Activated CD4-positive, alpha-beta memory T cell treated with anti-CD3 and anti-CD28 coated beads, Interleukin-2, amount 10 ng/mL, durations not matched to agents 7 days and 5 days (primary cell): ENCODE measurements around the gene PAXIP1. TPM values are rescaled to one million over a fixed set of nuclear protein-coding genes. Genes with fewer than 3 reads are reported as not detected.

Source experiments
- CTCF ChIA-PET: fragments of 350-600 bp; sonication (Branson Sonifier 250); formaldehyde crosslinking; loops from one replicate; lab custom pipeline; 2021; ENCODE audit warnings: antibody characterized with exemption, inconsistent platforms; lab: Charles Lee
- POLR2A ChIA-PET: fragments of 350-600 bp; sonication (Branson Sonifier 250); formaldehyde crosslinking; loops from one replicate; lab custom pipeline; 2021; ENCODE audit warnings: antibody characterized with exemption; lab: Charles Lee
- DNase-seq: peaks from one replicate; pipeline ENCODE4 v3.0.0-alpha.2; 2020
- H3K27ac Mint-ChIP-seq: one replicate; pipeline ENCODE4 v1.8.0; 2021; ENCODE audit warnings: mild to moderate bottlenecking, mixed read lengths
- H3K27me3 Mint-ChIP-seq: one replicate; pipeline ENCODE4 v1.8.0; 2021; ENCODE audit warnings: mixed read lengths
- H3K36me3 Mint-ChIP-seq: one replicate; pipeline ENCODE4 v1.8.0; 2021; ENCODE audit warnings: low read depth, mixed read lengths
- H3K4me1 Mint-ChIP-seq: one replicate; pipeline ENCODE4 v1.8.0; 2021; ENCODE audit warnings: mixed read lengths
- H3K4me3 Mint-ChIP-seq: one replicate; pipeline ENCODE4 v1.8.0; 2021; ENCODE audit warnings: mild to moderate bottlenecking, mixed read lengths
- H3K9me3 Mint-ChIP-seq: one replicate; pipeline ENCODE4 v1.8.0; 2021; ENCODE audit warnings: mixed read lengths
- total RNA-seq, 2 experiments: library from RNA; stranded (reverse); gene quantifications; one replicate each; pipeline ENCODE4 v1.2.3, GENCODE V29; 2021

Gene PAXIP1
- total RNA-seq, 2 experiments from 2014 or later, result 24.0 to 24.2 TPM

- no peak overlapping the region for H3K27ac Mint-ChIP-seq
- DNase-seq, result no peak
- ChIA-PET POLR2A (no interaction called here), CTCF (interaction anchor here (1.5 kb wide), 1 partner anchor 8 kb away, joined by 4 read pairs; no protein-coding TSS in a partner anchor)
- no peaks in the 10 kb centered on the region for H3K36me3 Mint-ChIP-seq
- no peaks in the 10 kb centered on the region for H3K9me3 Mint-ChIP-seq
- no peaks in the 10 kb centered on the region for H3K27me3 Mint-ChIP-seq
- H3K4me1 Mint-ChIP-seq, result peaks cover 3% of the 10 kb centered on the region
- H3K4me3 Mint-ChIP-seq, result no peak overlapping the region
Measured at GRCh38 chr7:154905615-154906014, 97.3 kb downstream of the PAXIP1 start.

- no peaks in the 10 kb centered on the region for H3K27me3 Mint-ChIP-seq
- no peak for DNase-seq
- H3K9me3 Mint-ChIP-seq, result no peaks in the 10 kb centered on the region
- no peak overlapping the region for H3K4me3 Mint-ChIP-seq
- H3K36me3 Mint-ChIP-seq, result no peaks in the 10 kb centered on the region
- CTCF ChIA-PET, result interaction anchor here (1.5 kb wide), 1 partner anchor 9 kb away, joined by 4 read pairs; no protein-coding TSS in a partner anchor
- H3K27ac Mint-ChIP-seq, result no peak overlapping the region
- peaks cover 3% of the 10 kb centered on the region for H3K4me1 Mint-ChIP-seq
- POLR2A ChIA-PET, result no interaction called here
Measured at GRCh38 chr7:154905146-154905545, 97.8 kb downstream of the PAXIP1 start.

GRCh38 chr7:154903083-154903731, 99.7 kb downstream of the PAXIP1 start:
- Mint-ChIP-seq H3K36me3 (no peaks in the 10 kb centered on the region), H3K4me1 (peaks cover 2% of the 10 kb centered on the region), H3K9me3 (no peaks in the 10 kb centered on the region), H3K27me3 (no peaks in the 10 kb centered on the region), H3K4me3 (no peak overlapping the region), H3K27ac (no peak overlapping the region)
- POLR2A ChIA-PET, result no interaction called here
- CTCF ChIA-PET, result no interaction called here
- no peak for DNase-seq

GRCh38 chr7:154902600-154903082, 100.3 kb downstream of the PAXIP1 start:
- Mint-ChIP-seq H3K36me3 (no peaks in the 10 kb centered on the region), H3K27ac (no peak overlapping the region)
- CTCF ChIA-PET, result no interaction called here

GRCh38 chr7:154899862-154900261, 103.1 kb downstream of the PAXIP1 start:
- H3K9me3 Mint-ChIP-seq, result no peaks in the 10 kb centered on the region
- no peaks in the 10 kb centered on the region for H3K36me3 Mint-ChIP-seq

More at GRCh38 chr7:154902600-154903082, 100.3 kb downstream of the PAXIP1 start:
- Mint-ChIP-seq H3K27me3 (no peaks in the 10 kb centered on the region), H3K9me3 (no peaks in the 10 kb centered on the region), H3K4me1 (no peaks in the 10 kb centered on the region), H3K4me3 (no peak overlapping the region)
- no peak for DNase-seq
- POLR2A ChIA-PET, result no interaction called here

GRCh38 chr7:154898973-154899855, 103.7 kb downstream of the PAXIP1 start:
- Mint-ChIP-seq H3K27me3 (no peaks in the 10 kb centered on the region), H3K4me1 (no peaks in the 10 kb centered on the region), H3K36me3 (no peaks in the 10 kb centered on the region), H3K4me3 (no peak overlapping the region), H3K9me3 (no peaks in the 10 kb centered on the region), H3K27ac (no peak overlapping the region)
- ChIA-PET CTCF (no interaction called here), POLR2A (no interaction called here)
- DNase-seq, result no peak

More at GRCh38 chr7:154899862-154900261, 103.1 kb downstream of the PAXIP1 start:
- Mint-ChIP-seq H3K4me3 (no peak overlapping the region), H3K27me3 (no peaks in the 10 kb centered on the region), H3K4me1 (no peaks in the 10 kb centered on the region), H3K27ac (no peak overlapping the region)
- no peak for DNase-seq
- POLR2A ChIA-PET, result no interaction called here
- CTCF ChIA-PET, result no interaction called here

- no peak overlapping the region for H3K4me3 Mint-ChIP-seq
- H3K27ac Mint-ChIP-seq, result no peak overlapping the region
- ChIA-PET CTCF (interaction anchor here (0.9 kb wide), 1 partner anchor 18 kb away, joined by 3 read pairs; no protein-coding TSS in a partner anchor), POLR2A (no interaction called here)
- DNase-seq, result no peak
- no peaks in the 10 kb centered on the region for H3K36me3 Mint-ChIP-seq
- no peaks in the 10 kb centered on the region for H3K27me3 Mint-ChIP-seq
- no peaks in the 10 kb centered on the region for H3K4me1 Mint-ChIP-seq
- H3K9me3 Mint-ChIP-seq, result no peaks in the 10 kb centered on the region
Measured at GRCh38 chr7:154896076-154896475, 106.8 kb downstream of the PAXIP1 start.

Other genes with a start within 250 kb of the PAXIP1 start
- gene HTR5A, start 67.2 kb upstream of the PAXIP1 start, total RNA-seq, result not detected